Lung (tissue), 12 donors: ENCODE data around the gene MRGPRE. TPM values are rescaled to one million over a fixed set of nuclear protein-coding genes. Genes with fewer than 3 reads are reported as not detected.

Source experiments
- ATAC-seq: fragments of 200-7000 bp; cut with Tn5 transposase; one replicate; pipeline ENCODE4 v1.9.1; 2020; ENCODE audit warnings: moderate number of reproducible peaks; ENCODE audit not compliant: insufficient read depth, low FRiP score
- DNase-seq, 3 donors: peaks; one replicate each; pipeline ENCODE4 v3.0.0-alpha.2; 2013 to 2017
- H3K27ac ChIP-seq, 2 donors: one replicate each; pipeline ENCODE4 v1.5.1; 2013; ENCODE audit warnings: mild to moderate bottlenecking in 2 of 2, moderate library complexity in 2 of 2, control low read depth in 1 of 2, inconsistent platforms in 1 of 2, low read depth in 1 of 2, low read length in 1 of 2
- H3K27me3 ChIP-seq, 3 donors: one replicate each; pipeline ENCODE4 v1.5.1; 2013; ENCODE audit warnings: low read length in 2 of 3; ENCODE audit not compliant: control insufficient read depth in 3 of 3, insufficient read depth in 3 of 3
- H3K36me3 ChIP-seq, 4 donors: one replicate each; pipeline ENCODE4 v1.5.1; 2013; ENCODE audit warnings: low read length in 4 of 4, mild to moderate bottlenecking in 1 of 4, moderate library complexity in 1 of 4; ENCODE audit not compliant: control insufficient read depth in 4 of 4, insufficient read depth in 4 of 4
- H3K4me1 ChIP-seq, 5 donors: one replicate each; pipeline ENCODE4 v1.5.1; 2013; ENCODE audit warnings: low read length in 5 of 5, mild to moderate bottlenecking in 2 of 5, moderate library complexity in 1 of 5; ENCODE audit not compliant: control insufficient read depth in 5 of 5, insufficient read depth in 5 of 5
- H3K4me3 ChIP-seq: one replicate; pipeline ENCODE4 v1.5.1; 2013; ENCODE audit warnings: mild to moderate bottlenecking, control low read depth, moderate library complexity
- H3K9ac ChIP-seq, 2 donors: one replicate each; pipeline ENCODE4 v1.5.1; 2013; ENCODE audit warnings: low read length in 2 of 2, control low read depth in 1 of 2; ENCODE audit not compliant: insufficient read depth in 1 of 2
- H3K9me3 ChIP-seq, 4 donors: one replicate each; pipeline ENCODE4 v1.5.1; 2013; ENCODE audit warnings: low read length in 3 of 4, mild to moderate bottlenecking in 1 of 4, moderate library complexity in 1 of 4; ENCODE audit not compliant: control insufficient read depth in 4 of 4, insufficient read depth in 3 of 4
- CTCF ChIP-seq: IDR thresholded peaks from 2 replicates; pipeline ENCODE4 v1.5.1; 2012; ENCODE audit warnings: mild to moderate bottlenecking; ENCODE audit errors: control extremely low read depth, extremely low read depth
- WGBS, 2 donors: extraction: QIAGEN DNeasy Blood & Tissue Kit; methylation state at CpG; one replicate each; pipeline ENCODE4 v1.1.7; 2013; 5-methylcytosine and 5-hydroxymethylcytosine counted together
- polyA plus RNA-seq, 2 donors: library from polyadenylated mRNA; stranded (reverse); fragments of 200-250 nt; gene quantifications; one replicate each; pipeline ENCODE4 v1.2.1, GENCODE V29; 2013
- total RNA-seq, 2 donors: library from RNA; depleted of rRNA in 1 of 2; stranded (reverse); fragments of >200 nt in 1 of 2; gene quantifications; one replicate each; pipeline ENCODE4 v1.2.1, GENCODE V29; 2014 to 2021
- donor health status: control.
- donor health status: control.
- donor health status: Bipolar disorder and iron deficiency.
- donor health status: healthy.
- donor health status: DM: yes; HTN: yes; CAD: no.

MRGPRE gene
- total and polyA plus RNA-seq, 4 donors = 0.03 to 0.18 (median 0.16) TPM; not detected in 1

GRCh38 chr11:3203221-3204043, 28.8 kb downstream of the MRGPRE start:
- Histone ChIP-seq H3K36me3 (no peaks in the 10 kb centered on the region), H3K4me3 (no peak overlapping the region), H3K4me1 (peaks cover 0 to 12% (median 5%) of the 10 kb centered on the region in 5 donors), H3K9me3 (peaks cover 0 to 2% (median 0%) of the 10 kb centered on the region in 4 donors), H3K9ac (no peak overlapping the region), H3K27ac (no peak overlapping the region), H3K27me3 (peaks cover 0 to 24% (median 15%) of the 10 kb centered on the region in 3 donors)
- 4 to 7% methylated on average over 51 of the region's 51 CpGs for WGBS, 2 donors
- no peak for TF ChIP-seq CTCF
- DNase-seq (peak in 1 of 3 donors; percentile 24), ATAC-seq (no peak)

- TF ChIP-seq CTCF = no peak
- Histone ChIP-seq H3K36me3 (no peaks in the 10 kb centered on the region), H3K27ac (no peak overlapping the region), H3K9ac (no peak overlapping the region), H3K4me1 (peaks cover 0 to 12% (median 5%) of the 10 kb centered on the region in 5 donors), H3K9me3 (peaks cover 0 to 2% (median 0%) of the 10 kb centered on the region in 4 donors), H3K4me3 (no peak overlapping the region), H3K27me3 (peaks cover 0 to 26% (median 15%) of the 10 kb centered on the region in 3 donors)
- DNase-seq (no peak), ATAC-seq (no peak)
- 10 to 11% methylated on average over 17 of the region's 17 CpGs for WGBS, 2 donors
These were observed 29.5 kb downstream of the MRGPRE start for GRCh38 chr11:3202759-3203158.

GRCh38 chr11:3202305-3202704, 29.9 kb downstream of the MRGPRE start:
- Histone ChIP-seq H3K27me3 (peaks cover 0 to 27% (median 15%) of the 10 kb centered on the region in 3 donors), H3K27ac (no peak overlapping the region), H3K9ac (no peak overlapping the region), H3K4me3 (no peak overlapping the region), H3K9me3 (peaks cover 0 to 2% (median 0%) of the 10 kb centered on the region in 4 donors), H3K4me1 (peaks cover 0 to 12% (median 5%) of the 10 kb centered on the region in 5 donors), H3K36me3 (no peaks in the 10 kb centered on the region)
- ATAC-seq = no peak
- no peak for TF ChIP-seq CTCF
- WGBS, 2 donors = 72 to 74% methylated on average over 7 of the region's 7 CpGs
- no peak for DNase-seq
